IMR-90 (cell line): ENCODE results near the gene CRACR2B. TPM values are rescaled to one million over a fixed set of nuclear protein-coding genes. Genes with fewer than 3 reads are reported as not detected.

Source experiments
- ATAC-seq: fragments of 200-7000 bp; cut with Tn5 transposase; 2 replicates; pipeline ENCODE4 v1.9.1; 2020; ENCODE audit warnings: low read depth, mild to moderate bottlenecking, moderate library complexity
- BruUV-seq: library from RNA; stranded (reverse); fragments of 400-500 nt; replicated peaks from 2 replicates; lab custom pipeline; 2021; lab: Mats Ljungman, UMichigan
- CTCF ChIA-PET: fragments of 300-600 bp; formaldehyde crosslinking; extraction: SDS; loops from one replicate; lab custom pipeline; 2021; ENCODE audit warnings: antibody characterized with exemption; lab: Yijun Ruan, JAX
- POLR2A ChIA-PET: fragments of 300-600 bp; sonication (Branson Sonifier 250); formaldehyde crosslinking; loops from one replicate; lab custom pipeline; 2022; ENCODE audit warnings: antibody characterized with exemption; ENCODE audit not compliant: unreplicated experiment; lab: Charles Lee
- DNase-seq: peaks from one replicate; pipeline ENCODE4 v3.0.0; 2013
- H2AFZ ChIP-seq: replicated peaks from 2 replicates; pipeline ENCODE3; 2013; ENCODE audit warnings: low read length, mild to moderate bottlenecking; ENCODE audit not compliant: poor library complexity
- H2AK5ac ChIP-seq: 2 replicates; pipeline ENCODE4 v1.6.1; 2013; ENCODE audit warnings: low read depth, low read length, inconsistent platforms
- H2AK9ac ChIP-seq: replicated peaks from 2 replicates; pipeline ENCODE3; 2013; ENCODE audit warnings: mild to moderate bottlenecking, low read depth, low read length, moderate library complexity; ENCODE audit not compliant: poor library complexity
- H2BK120ac ChIP-seq: 2 replicates; pipeline ENCODE4 v1.6.1; 2013; ENCODE audit warnings: low read depth, low read length, inconsistent platforms
- H2BK15ac ChIP-seq: 3 replicates; pipeline ENCODE4 v1.6.1; 2013; ENCODE audit warnings: low read depth, low read length, inconsistent platforms
- H2BK20ac ChIP-seq: 2 replicates; pipeline ENCODE4 v1.6.1; 2013; ENCODE audit warnings: low read depth, mild to moderate bottlenecking, inconsistent platforms, low read length, moderate library complexity
- H2BK5ac ChIP-seq: 2 replicates; pipeline ENCODE4 v1.6.1; 2013; ENCODE audit warnings: mild to moderate bottlenecking, low read depth, low read length, inconsistent platforms; ENCODE audit not compliant: poor library complexity, severe bottlenecking
- H3K14ac ChIP-seq: replicated peaks from 2 replicates; pipeline ENCODE4 v1.6.1; 2013; ENCODE audit warnings: low read depth, low read length, inconsistent platforms
- H3K18ac ChIP-seq: 2 replicates; pipeline ENCODE4 v1.6.1; 2013; ENCODE audit warnings: low read depth, low read length, control low read depth
- H3K23ac ChIP-seq: 2 replicates; pipeline ENCODE4 v1.6.1; 2013; ENCODE audit warnings: low read depth, low read length, inconsistent platforms
- H3K27ac ChIP-seq: 2 replicates; pipeline ENCODE4 v1.5.1; 2013; ENCODE audit warnings: mild to moderate bottlenecking, control low read depth, low read length; ENCODE audit not compliant: insufficient read depth
- H3K27me3 ChIP-seq: 2 replicates; pipeline ENCODE4 v1.6.1; 2013; ENCODE audit warnings: low read length; ENCODE audit not compliant: control insufficient read depth, insufficient read depth
- H3K36me3 ChIP-seq: 2 replicates; pipeline ENCODE4 v1.6.1; 2013; ENCODE audit warnings: low read length, mixed read lengths; ENCODE audit not compliant: control insufficient read depth, insufficient read depth
- H3K4ac ChIP-seq: 2 replicates; pipeline ENCODE4 v1.6.1; 2013; ENCODE audit warnings: low read depth, low read length, inconsistent platforms
- H3K4me1 ChIP-seq: 2 replicates; pipeline ENCODE4 v1.6.1; 2013; ENCODE audit warnings: low read length, mixed read lengths; ENCODE audit not compliant: control insufficient read depth, insufficient read depth
- H3K4me2 ChIP-seq: 2 replicates; pipeline ENCODE4 v1.6.1; 2013; ENCODE audit warnings: low read depth, mild to moderate bottlenecking, control low read depth, low read length, moderate library complexity
- H3K4me3 ChIP-seq: 2 replicates; pipeline ENCODE4 v1.5.1; 2013; ENCODE audit warnings: low read depth, mild to moderate bottlenecking, control low read depth, low read length, moderate library complexity; ENCODE audit not compliant: insufficient read depth
- H3K56ac ChIP-seq: 2 replicates; pipeline ENCODE4 v1.6.1; 2013; ENCODE audit warnings: low read length, inconsistent platforms; ENCODE audit not compliant: insufficient read depth; ENCODE audit errors: extremely low read depth
- H3K79me1 ChIP-seq, 2 experiments: 2 replicates each; pipeline ENCODE4 v1.6.1; 2013; ENCODE audit warnings: low read length in 2 of 2, inconsistent platforms in 1 of 2, low read depth in 1 of 2
- H3K9ac ChIP-seq: 2 replicates; pipeline ENCODE4 v1.6.1; 2013; ENCODE audit warnings: low read depth, low read length, control low read depth
- H3K9me1 ChIP-seq: 2 replicates; pipeline ENCODE4 v1.6.1; 2013; ENCODE audit warnings: low read length, inconsistent platforms; ENCODE audit not compliant: insufficient read depth
- H3K9me3 ChIP-seq: 2 replicates; pipeline ENCODE4 v1.6.1; 2013; ENCODE audit warnings: low read length; ENCODE audit not compliant: control insufficient read depth, insufficient read depth
- H4K20me1 ChIP-seq: 2 replicates; pipeline ENCODE4 v1.6.1; 2013; ENCODE audit warnings: low read length, inconsistent platforms; ENCODE audit not compliant: insufficient read depth
- H4K5ac ChIP-seq: 2 replicates; pipeline ENCODE4 v1.6.1; 2013; ENCODE audit warnings: mild to moderate bottlenecking, low read depth, low read length, control low read depth
- H4K8ac ChIP-seq, 2 experiments: 2 replicates each; pipeline ENCODE4 v1.6.1; 2013; ENCODE audit warnings: low read depth in 2 of 2, low read length in 2 of 2, control low read depth in 1 of 2, inconsistent platforms in 1 of 2
- H4K91ac ChIP-seq: 2 replicates; pipeline ENCODE4 v1.6.1; 2013; ENCODE audit warnings: low read depth, low read length, inconsistent platforms; ENCODE audit not compliant: insufficient read depth
- USF2 ChIP-seq: fragments of 150-350 bp; IDR thresholded peaks from 2 replicates; pipeline ENCODE4 v1.6.1; 2017; ENCODE audit warnings: mild to moderate bottlenecking, antibody characterized with exemption, low read length, low read depth
- WGBS, 2 experiments: methylation state at CpG; one replicate each; pipeline versions ENCODE4 v1.1.5 to v1.1.7; 2013; ENCODE audit warnings: missing lambda C conversion rate in 2 of 2; ENCODE audit not compliant: insufficient read length in 1 of 2; ENCODE audit errors: extremely low coverage in 2 of 2; 5-methylcytosine and 5-hydroxymethylcytosine counted together
- dilution Hi-C: fragments of 300-500 bp; cut with HindIII; formaldehyde crosslinking; loops from one replicate; pipeline ENCODE4 v1.14.3; 2018; ENCODE audit warnings: low sequenced_read_pairs; ENCODE audit not compliant: unreplicated experiment
- in situ Hi-C: fragments of 300-500 bp; cut with MboI; formaldehyde crosslinking; loops from 3 replicates; pipeline ENCODE4 v1.14.3; 2019; ENCODE audit warnings: low sequenced_read_pairs, inconsistent platforms, mixed read lengths
- intact Hi-C: fragments of 100-400 bp; cut with micrococcal nuclease; formaldehyde crosslinking; loops from 2 replicates; pipeline ENCODE4 v1.10.0; 2022
- polyA plus RNA-seq, 3 experiments: library from polyadenylated mRNA; depleted of rRNA; stranded (reverse); fragments of >200 nt; gene quantifications; 2 replicates each; pipeline ENCODE4 v1.2.3, GENCODE V29; 2012; ENCODE audit warnings: low replicate concordance in 1 of 3
- total RNA-seq: library from RNA; depleted of rRNA; stranded (reverse); fragments of >200 nt; gene quantifications from 2 replicates; pipeline ENCODE4 v1.2.3, GENCODE V29; 2012

The CRACR2B gene
- total and polyA plus RNA-seq, 2 of the 4 experiments (the other 2 are of a cell fraction), result 0.54 to 2.5 TPM

- ChIA-PET CTCF (no interaction called here), POLR2A (interaction anchor here (0.6 kb wide), 1 partner anchor 89 kb away, joined by 3 read pairs; no protein-coding TSS in a partner anchor)
- intact Hi-C loops (no loop called here), in situ Hi-C loops (no loop called here), dilution Hi-C loops (no loop called here)
- TF ChIP-seq USF2, result no peak
- no peaks in the 10 kb centered on the region for H3K27me3 ChIP-seq
- H3K9me3 ChIP-seq, result no peaks in the 10 kb centered on the region
- DNase-seq (no peak), ATAC-seq (no peak)
- 97% methylated on average over 5 of the region's 13 CpGs; no CpG with 5 or more reads in 1 of the 2 experiments for WGBS, 2 experiments
- no peak overlapping the region for H3K9ac ChIP-seq
- H4K91ac ChIP-seq, result no peak overlapping the region
- no TSS peak for BruUV-seq
- peaks cover 17% of the 10 kb centered on the region for H4K20me1 ChIP-seq
- no peak overlapping the region for H3K56ac ChIP-seq
- H3K18ac ChIP-seq, result no peak overlapping the region
- H2BK120ac ChIP-seq, result no peak overlapping the region
- H2BK15ac ChIP-seq, result no peak overlapping the region
- no peak overlapping the region for H2BK20ac ChIP-seq
- no peak overlapping the region for H4K5ac ChIP-seq
- H3K4ac ChIP-seq, result no peak overlapping the region
- peaks cover 0 to 27% of the 10 kb centered on the region in 2 experiments; a peak in 3 of 4 replicates for H3K79me1 ChIP-seq
- peaks cover 6% of the 10 kb centered on the region; the same call in 1 of the 2 replicates for H3K9me1 ChIP-seq
- no peak overlapping the region for H3K27ac ChIP-seq
- H2AK5ac ChIP-seq, result no peak overlapping the region
- H4K8ac ChIP-seq, result no peak overlapping the region
- peaks cover 14% of the 10 kb centered on the region for H3K4me1 ChIP-seq
- H2AK9ac ChIP-seq, result no peak overlapping the region
- H2BK5ac ChIP-seq, result no peak overlapping the region
- no peak overlapping the region for H2AFZ ChIP-seq
- peaks cover 23% of the 10 kb centered on the region; the same call in 1 of the 2 replicates for H3K36me3 ChIP-seq
- no peak overlapping the region for H3K23ac ChIP-seq
- no peak overlapping the region for H3K14ac ChIP-seq
- no peak overlapping the region for H3K4me3 ChIP-seq
- H3K4me2 ChIP-seq, result no peak overlapping the region
Measured at GRCh38 chr11:792873-793272, 34.8 kb upstream of the CRACR2B start.
